ENCODE data around the gene FMO3.

GRCh38 chr1:171087896-171088295 lies 2.8 kb upstream of the FMO3 start:
- TF ChIP-seq GATA2 (IDR thresholded peaks at IDR 0.05; ENCODE audit: low read depth, low read length) = no peak
- no peak for TF ChIP-seq GATA3 (IDR thresholded peaks at IDR 0.05; ENCODE audit: low read depth, low read length)
